Glutamatergic neuron (in vitro differentiated cells): ENCODE data around the gene DAGLB. TPM values are rescaled to one million over a fixed set of nuclear protein-coding genes. Genes with fewer than 3 reads are reported as not detected.
"Not testable (repeated sequence)": the region's sequence is repeated elsewhere in the genome, so short reads cannot be mapped to it uniquely, and the experiment has no call there.

ENCODE experiments used
- DNase-seq: peaks from one replicate; pipeline ENCODE4 v3.0.0; 2022
- H3K27ac Mint-ChIP-seq: one replicate; pipeline ENCODE4 v1.8.0; 2020; ENCODE audit warnings: mild to moderate bottlenecking, mixed read lengths, inconsistent platforms; ENCODE audit not compliant: unreplicated experiment
- H3K27me3 Mint-ChIP-seq: one replicate; pipeline ENCODE4 v1.8.0; 2020; ENCODE audit warnings: mild to moderate bottlenecking, moderate library complexity, mixed read lengths, inconsistent platforms; ENCODE audit not compliant: unreplicated experiment
- H3K36me3 Mint-ChIP-seq: one replicate; pipeline ENCODE4 v1.8.0; 2020; ENCODE audit warnings: mild to moderate bottlenecking, mixed read lengths, inconsistent platforms; ENCODE audit not compliant: unreplicated experiment
- H3K4me1 Mint-ChIP-seq: one replicate; pipeline ENCODE4 v1.8.0; 2020; ENCODE audit warnings: mild to moderate bottlenecking, low read depth, mixed read lengths, inconsistent platforms; ENCODE audit not compliant: unreplicated experiment
- H3K4me3 Mint-ChIP-seq: one replicate; pipeline ENCODE4 v1.8.0; 2020; ENCODE audit warnings: mild to moderate bottlenecking, mixed read lengths, inconsistent platforms; ENCODE audit not compliant: unreplicated experiment
- H3K9me3 Mint-ChIP-seq: one replicate; pipeline ENCODE4 v1.8.0; 2020; ENCODE audit warnings: mild to moderate bottlenecking, moderate library complexity, mixed read lengths, inconsistent platforms; ENCODE audit not compliant: unreplicated experiment
- CTCF ChIP-seq: fragments of 200-600 bp; sonication (generic); IDR thresholded peaks from one replicate; pipeline ENCODE4 v1.5.0; 2021; ENCODE audit not compliant: partially characterized antibody, unreplicated experiment
- total RNA-seq: library from RNA; stranded (reverse); fragmentation: NEBNext Ultra II Directional; extraction: Animal tissue kit (Norgen Biotek cat#: 25700); gene quantifications from one replicate; pipeline ENCODE4 v1.2.1, GENCODE V29; 2021; ENCODE audit not compliant: unreplicated experiment

Gene DAGLB
- total RNA-seq, 1 donor from 2014 or later, result 63.2 TPM

- H3K27me3 Mint-ChIP-seq, result peaks cover 3% of the 10 kb centered on the region
- H3K36me3 Mint-ChIP-seq, result no peaks in the 10 kb centered on the region
- H3K9me3 Mint-ChIP-seq, result peaks cover 3% of the 10 kb centered on the region
- TF ChIP-seq CTCF, result no peak
- H3K4me3 Mint-ChIP-seq, result no peak overlapping the region
- no peak overlapping the region for H3K27ac Mint-ChIP-seq
- H3K4me1 Mint-ChIP-seq, result peaks cover 24% of the 10 kb centered on the region
- no peak for DNase-seq
Measured at GRCh38 chr7:6399351-6399750, 48.4 kb downstream of the DAGLB start.

DNA sequence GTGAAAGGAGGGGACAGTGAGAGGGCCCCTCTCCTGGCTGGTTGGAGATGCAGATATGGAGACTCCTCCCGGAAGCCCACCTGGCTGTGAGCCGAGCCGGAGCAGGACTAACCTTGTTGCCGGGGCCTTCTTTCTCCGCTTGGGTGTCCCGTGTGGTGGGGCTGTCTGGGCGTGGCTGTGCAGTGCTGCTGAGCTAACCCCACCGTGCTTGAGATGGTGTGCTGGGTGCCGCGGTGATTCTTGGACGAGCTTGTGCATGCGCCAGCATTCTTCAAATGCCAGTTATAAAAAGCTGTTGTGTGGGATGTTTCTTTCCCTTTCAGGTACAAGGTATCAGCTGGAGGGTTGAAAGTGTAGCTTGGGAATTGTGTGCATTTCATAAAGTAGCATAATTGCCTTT is 48.8 kb downstream of the DAGLB start:
- no peaks in the 10 kb centered on the region for H3K36me3 Mint-ChIP-seq
- DNase-seq, result no peak

GRCh38 chr7:6397759-6398495 is 49.8 kb downstream of the DAGLB start:
- H3K27ac Mint-ChIP-seq, H3K9me3 Mint-ChIP-seq, H3K4me3 Mint-ChIP-seq, DNase-seq, H3K27me3 Mint-ChIP-seq, H3K36me3 Mint-ChIP-seq: not testable (repeated sequence)
- H3K4me1 Mint-ChIP-seq, result peaks cover 24% of the 10 kb centered on the region

More for the DNA sequence above, 48.8 kb downstream of the DAGLB start:
- no peak for TF ChIP-seq CTCF
- H3K27me3 Mint-ChIP-seq, result peaks cover 3% of the 10 kb centered on the region
- H3K9me3 Mint-ChIP-seq, result peaks cover 3% of the 10 kb centered on the region
- peaks cover 24% of the 10 kb centered on the region for H3K4me1 Mint-ChIP-seq
- H3K4me3 Mint-ChIP-seq, result no peak overlapping the region
- H3K27ac Mint-ChIP-seq, result no peak overlapping the region

GRCh38 chr7:6395898-6396595 is 51.7 kb downstream of the DAGLB start:
- peak overlapping the region; percentile 18 for H3K4me3 Mint-ChIP-seq
- no peak for TF ChIP-seq CTCF
- no peak for DNase-seq
- no peaks in the 10 kb centered on the region for H3K36me3 Mint-ChIP-seq
- H3K4me1 Mint-ChIP-seq, result peaks cover 24% of the 10 kb centered on the region
- no peaks in the 10 kb centered on the region for H3K27me3 Mint-ChIP-seq
- peaks cover 3% of the 10 kb centered on the region for H3K9me3 Mint-ChIP-seq
- H3K27ac Mint-ChIP-seq, result peak overlapping the region; percentile 83

GRCh38 chr7:6394114-6394513 is 53.6 kb downstream of the DAGLB start:
- Mint-ChIP-seq H3K36me3 (no peaks in the 10 kb centered on the region), H3K27ac (no peak overlapping the region), H3K4me3 (no peak overlapping the region), H3K9me3 (peaks cover 3% of the 10 kb centered on the region), H3K27me3 (no peaks in the 10 kb centered on the region), H3K4me1 (peaks cover 20% of the 10 kb centered on the region)
- TF ChIP-seq CTCF, result no peak
- DNase-seq, result no peak
